Measurements from ENCODE around the gene ARRDC1.

ARRDC1 gene

GRCh38 chr9:137640862-137641261 is 35.4 kb downstream of the ARRDC1 start:
- Histone ChIP-seq H3K9me3 (ENCODE audit: control insufficient read depth, insufficient read depth, low read length) (no peaks in the 10 kb centered on the region), H3K27ac (ENCODE audit: low read length) (no peak overlapping the region)
- WGBS (ENCODE audit: insufficient coverage, insufficient read length) = no CpG with 5 or more reads among the region's 5 CpGs

GRCh38 chr9:137642118-137642601 is 36.7 kb downstream of the ARRDC1 start:
- Histone ChIP-seq H3K27me3 (ENCODE audit: control insufficient read depth, insufficient read depth, low read length) (no peaks in the 10 kb centered on the region), H3K9me3 (ENCODE audit: control insufficient read depth, insufficient read depth, low read length) (no peaks in the 10 kb centered on the region), H3K36me3 (ENCODE audit: control insufficient read depth, insufficient read depth, low read length) (no peaks in the 10 kb centered on the region), H3K4me1 (ENCODE audit: control insufficient read depth, insufficient read depth, low read length) (no peaks in the 10 kb centered on the region), H3K4me3 (ENCODE audit: low read length) (no peak overlapping the region), H3K27ac (ENCODE audit: low read length) (no peak overlapping the region)
- DNase-seq (ENCODE audit: low read depth, low spot score) = no peak
- no CpG with 5 or more reads among the region's 10 CpGs for WGBS (ENCODE audit: insufficient coverage, insufficient read length)

More at GRCh38 chr9:137640862-137641261, 35.4 kb downstream of the ARRDC1 start:
- Histone ChIP-seq H3K4me3 (ENCODE audit: low read length) (no peak overlapping the region), H3K4me1 (ENCODE audit: control insufficient read depth, insufficient read depth, low read length) (no peaks in the 10 kb centered on the region), H3K27me3 (ENCODE audit: control insufficient read depth, insufficient read depth, low read length) (no peaks in the 10 kb centered on the region), H3K36me3 (ENCODE audit: control insufficient read depth, insufficient read depth, low read length) (no peaks in the 10 kb centered on the region)
- DNase-seq (ENCODE audit: low read depth, low spot score) = no peak

- Histone ChIP-seq H3K27me3 (ENCODE audit: control insufficient read depth, insufficient read depth, low read length) (no peaks in the 10 kb centered on the region), H3K9me3 (ENCODE audit: control insufficient read depth, insufficient read depth, low read length) (no peaks in the 10 kb centered on the region), H3K36me3 (ENCODE audit: control insufficient read depth, insufficient read depth, low read length) (no peaks in the 10 kb centered on the region), H3K4me1 (ENCODE audit: control insufficient read depth, insufficient read depth, low read length) (no peaks in the 10 kb centered on the region), H3K27ac (ENCODE audit: low read length) (no peak overlapping the region), H3K4me3 (ENCODE audit: low read length) (no peak overlapping the region)
- no CpG with 5 or more reads among the region's 5 CpGs for WGBS (ENCODE audit: insufficient coverage, insufficient read length)
- DNase-seq (ENCODE audit: low read depth, low spot score) = no peak
Observed at GRCh38 chr9:137642892-137643291, 37.4 kb downstream of the ARRDC1 start.

GRCh38 chr9:137643921-137644320 is 38.4 kb downstream of the ARRDC1 start:
- no peak for DNase-seq (ENCODE audit: low read depth, low spot score)
- Histone ChIP-seq H3K27ac (ENCODE audit: low read length) (no peak overlapping the region), H3K9me3 (ENCODE audit: control insufficient read depth, insufficient read depth, low read length) (no peaks in the 10 kb centered on the region), H3K4me1 (ENCODE audit: control insufficient read depth, insufficient read depth, low read length) (no peaks in the 10 kb centered on the region), H3K4me3 (ENCODE audit: low read length) (no peak overlapping the region), H3K27me3 (ENCODE audit: control insufficient read depth, insufficient read depth, low read length) (no peaks in the 10 kb centered on the region), H3K36me3 (ENCODE audit: control insufficient read depth, insufficient read depth, low read length) (no peaks in the 10 kb centered on the region)
- no CpG with 5 or more reads among the region's 14 CpGs for WGBS (ENCODE audit: insufficient coverage, insufficient read length)

- DNase-seq (ENCODE audit: low read depth, low spot score) = no peak
- WGBS (ENCODE audit: insufficient coverage, insufficient read length) = no CpG with 5 or more reads among the region's 5 CpGs
- H3K36me3 ChIP-seq (ENCODE audit: control insufficient read depth, insufficient read depth, low read length) = no peaks in the 10 kb centered on the region
- no peak overlapping the region for H3K27ac ChIP-seq (ENCODE audit: low read length)
- H3K4me1 ChIP-seq (ENCODE audit: control insufficient read depth, insufficient read depth, low read length) = no peaks in the 10 kb centered on the region
- H3K27me3 ChIP-seq (ENCODE audit: control insufficient read depth, insufficient read depth, low read length) = no peaks in the 10 kb centered on the region
- H3K9me3 ChIP-seq (ENCODE audit: control insufficient read depth, insufficient read depth, low read length) = no peaks in the 10 kb centered on the region
- no peak overlapping the region for H3K4me3 ChIP-seq (ENCODE audit: low read length)
Observed at GRCh38 chr9:137645211-137645610, 39.7 kb downstream of the ARRDC1 start.

GRCh38 chr9:137646341-137646740 is 40.9 kb downstream of the ARRDC1 start:
- no peak for DNase-seq (ENCODE audit: low read depth, low spot score)
- Histone ChIP-seq H3K27me3 (ENCODE audit: control insufficient read depth, insufficient read depth, low read length) (no peaks in the 10 kb centered on the region), H3K27ac (ENCODE audit: low read length) (no peak overlapping the region), H3K4me3 (ENCODE audit: low read length) (no peak overlapping the region), H3K9me3 (ENCODE audit: control insufficient read depth, insufficient read depth, low read length) (no peaks in the 10 kb centered on the region), H3K36me3 (ENCODE audit: control insufficient read depth, insufficient read depth, low read length) (no peaks in the 10 kb centered on the region), H3K4me1 (ENCODE audit: control insufficient read depth, insufficient read depth, low read length) (no peaks in the 10 kb centered on the region)
- no CpG with 5 or more reads among the region's 13 CpGs for WGBS (ENCODE audit: insufficient coverage, insufficient read length)

- Histone ChIP-seq H3K27me3 (ENCODE audit: control insufficient read depth, insufficient read depth, low read length) (no peaks in the 10 kb centered on the region), H3K27ac (ENCODE audit: low read length) (no peak overlapping the region), H3K4me3 (ENCODE audit: low read length) (no peak overlapping the region), H3K36me3 (ENCODE audit: control insufficient read depth, insufficient read depth, low read length) (no peaks in the 10 kb centered on the region), H3K4me1 (ENCODE audit: control insufficient read depth, insufficient read depth, low read length) (no peaks in the 10 kb centered on the region), H3K9me3 (ENCODE audit: control insufficient read depth, insufficient read depth, low read length) (no peaks in the 10 kb centered on the region)
- DNase-seq (ENCODE audit: low read depth, low spot score) = no peak
- WGBS (ENCODE audit: insufficient coverage, insufficient read length) = no CpG with 5 or more reads among the region's 15 CpGs
Observed at GRCh38 chr9:137647096-137647714, 41.7 kb downstream of the ARRDC1 start.

GRCh38 chr9:137648396-137648795 is 42.9 kb downstream of the ARRDC1 start:
- H3K4me1 ChIP-seq (ENCODE audit: control insufficient read depth, insufficient read depth, low read length) = no peaks in the 10 kb centered on the region
- no peaks in the 10 kb centered on the region for H3K9me3 ChIP-seq (ENCODE audit: control insufficient read depth, insufficient read depth, low read length)
- H3K36me3 ChIP-seq (ENCODE audit: control insufficient read depth, insufficient read depth, low read length) = no peaks in the 10 kb centered on the region
- DNase-seq (ENCODE audit: low read depth, low spot score) = no peak
- H3K27ac ChIP-seq (ENCODE audit: low read length) = no peak overlapping the region
- WGBS (ENCODE audit: insufficient coverage, insufficient read length) = no CpG with 5 or more reads among the region's 2 CpGs
- H3K27me3 ChIP-seq (ENCODE audit: control insufficient read depth, insufficient read depth, low read length) = no peaks in the 10 kb centered on the region
- no peak overlapping the region for H3K4me3 ChIP-seq (ENCODE audit: low read length)

GRCh38 chr9:137649553-137649952 is 44.1 kb downstream of the ARRDC1 start:
- H3K4me1 ChIP-seq (ENCODE audit: control insufficient read depth, insufficient read depth, low read length) = no peaks in the 10 kb centered on the region

GRCh38 chr9:137650259-137650658 is 44.8 kb downstream of the ARRDC1 start:
- no peak for DNase-seq (ENCODE audit: low read depth, low spot score)
- Histone ChIP-seq H3K27me3 (ENCODE audit: control insufficient read depth, insufficient read depth, low read length) (no peaks in the 10 kb centered on the region), H3K9me3 (ENCODE audit: control insufficient read depth, insufficient read depth, low read length) (no peaks in the 10 kb centered on the region), H3K4me1 (ENCODE audit: control insufficient read depth, insufficient read depth, low read length) (0 out of 2 replicates have a peak, but pooled peaks cover 3% of the 10 kb centered on the region), H3K4me3 (ENCODE audit: low read length) (no peak overlapping the region), H3K36me3 (ENCODE audit: control insufficient read depth, insufficient read depth, low read length) (no peaks in the 10 kb centered on the region; the same call in 1 of the 2 replicates), H3K27ac (ENCODE audit: low read length) (no peak overlapping the region)
- WGBS (ENCODE audit: insufficient coverage, insufficient read length) = no CpG with 5 or more reads among the region's 2 CpGs

More at GRCh38 chr9:137649553-137649952, 44.1 kb downstream of the ARRDC1 start:
- Histone ChIP-seq H3K36me3 (ENCODE audit: control insufficient read depth, insufficient read depth, low read length) (no peaks in the 10 kb centered on the region; the same call in 1 of the 2 replicates), H3K4me3 (ENCODE audit: low read length) (no peak overlapping the region), H3K9me3 (ENCODE audit: control insufficient read depth, insufficient read depth, low read length) (no peaks in the 10 kb centered on the region), H3K27me3 (ENCODE audit: control insufficient read depth, insufficient read depth, low read length) (no peaks in the 10 kb centered on the region), H3K27ac (ENCODE audit: low read length) (no peak overlapping the region)
- no CpG with 5 or more reads among the region's 9 CpGs for WGBS (ENCODE audit: insufficient coverage, insufficient read length)
- DNase-seq (ENCODE audit: low read depth, low spot score) = no peak

GRCh38 chr9:137650779-137651178 is 45.3 kb downstream of the ARRDC1 start:
- WGBS (ENCODE audit: insufficient coverage, insufficient read length) = no CpG with 5 or more reads among the region's 7 CpGs
- Histone ChIP-seq H3K36me3 (ENCODE audit: control insufficient read depth, insufficient read depth, low read length) (no peaks in the 10 kb centered on the region; the same call in 1 of the 2 replicates), H3K4me1 (ENCODE audit: control insufficient read depth, insufficient read depth, low read length) (0 out of 2 replicates have a peak, but pooled peaks cover 4% of the 10 kb centered on the region), H3K4me3 (ENCODE audit: low read length) (no peak overlapping the region), H3K27ac (ENCODE audit: low read length) (no peak overlapping the region), H3K9me3 (ENCODE audit: control insufficient read depth, insufficient read depth, low read length) (no peaks in the 10 kb centered on the region), H3K27me3 (ENCODE audit: control insufficient read depth, insufficient read depth, low read length) (no peaks in the 10 kb centered on the region)
- DNase-seq (ENCODE audit: low read depth, low spot score) = no peak
